ENCODE measurements around the gene GRIFIN. TPM values are rescaled to one million over a fixed set of nuclear protein-coding genes. Genes with fewer than 3 reads are reported as not detected.
A peak's percentile ranks its signal among the peaks of the same experiment; 100 is the strongest.

The GRIFIN gene
- total RNA-seq, 8 experiments from 2014 or later, result not detected

- ATAC-seq (replicated peaks in 6 of 8), result no peak
- Histone ChIP-seq H3K4me1 (replicated peaks in 1 of 2) (peaks cover 5 to 8% of the 10 kb centered on the region in 2 donors), H3K4me3 (no peak overlapping the region), H3K27ac (no peak overlapping the region)
- WGBS, 10 experiments, result 22 to 87% (median 71%) methylated on average over 2 to 13 of the region's 32 CpGs; no CpG with 5 or more reads in 5 of the 10 experiments
- in situ Hi-C loops (cut with MboI; ENCODE audit: low pct_unique_long_range_greater_than_20kb in 2 of 9, low sequenced_read_pairs in 9 of 9, unreplicated experiment in 9 of 9), result no loop called here
These were observed 25.7 kb downstream of the GRIFIN start for GRCh38 chr7:2450198-2451107.

- H3K4me1 ChIP-seq (replicated peaks in 1 of 2), result peaks cover 2% of the 10 kb centered on the region in 2 donors
- WGBS, 10 experiments, result 40 to 66% (median 63%) methylated on average over 1 to 4 of the region's 10 CpGs; no CpG with 5 or more reads in 7 of the 10 experiments
- no peak for ATAC-seq (replicated peaks in 6 of 8)
- no peak overlapping the region for H3K27ac ChIP-seq
- in situ Hi-C loops (cut with MboI; ENCODE audit: low pct_unique_long_range_greater_than_20kb in 2 of 9, low sequenced_read_pairs in 9 of 9, unreplicated experiment in 9 of 9), result no loop called here
- no peak overlapping the region for H3K4me3 ChIP-seq
These were observed 29.5 kb downstream of the GRIFIN start for GRCh38 chr7:2446676-2447075.

GRCh38 chr7:2445898-2446555 is 30.2 kb downstream of the GRIFIN start:
- whole genome bisulfite sequencing, 10 experiments, result 20 to 100% (median 90%) methylated on average over 1 to 8 of the region's 21 CpGs; no CpG with 5 or more reads in 1 of the 10 experiments
- Histone ChIP-seq H3K27ac (no peak overlapping the region), H3K4me1 (replicated peaks in 1 of 2) (peaks cover 2% of the 10 kb centered on the region in 2 donors), H3K4me3 (no peak overlapping the region)
- in situ Hi-C loops (cut with MboI; ENCODE audit: low pct_unique_long_range_greater_than_20kb in 2 of 9, low sequenced_read_pairs in 9 of 9, unreplicated experiment in 9 of 9), result no loop called here
- ATAC-seq (replicated peaks in 6 of 8), result peak in 2 of 8 experiments; percentile 9 to 52

- H3K27ac ChIP-seq, result no peak overlapping the region
- peaks cover 9 to 10% of the 10 kb centered on the region in 2 donors for H3K4me1 ChIP-seq (replicated peaks in 1 of 2)
- peak in 2 of 8 experiments; percentile 48 to 83 for ATAC-seq (replicated peaks in 6 of 8)
- no peak overlapping the region for H3K4me3 ChIP-seq
- in situ Hi-C loops (cut with MboI; ENCODE audit: low pct_unique_long_range_greater_than_20kb in 2 of 9, low sequenced_read_pairs in 9 of 9, unreplicated experiment in 9 of 9), result no loop called here
- 47 to 100% (median 91%) methylated on average over 2 to 6 of the region's 10 CpGs; no CpG with 5 or more reads in 2 of the 10 experiments for WGBS, 10 experiments
These were observed 31.2 kb downstream of the GRIFIN start for GRCh38 chr7:2445047-2445446.

- 0 to 42% (median 20%) methylated on average over 1 to 2 of the region's 3 CpGs; no CpG with 5 or more reads in 7 of the 10 experiments for WGBS, 10 experiments
- Histone ChIP-seq H3K27ac (no peak overlapping the region), H3K4me1 (replicated peaks in 1 of 2) (peaks cover 9 to 10% of the 10 kb centered on the region in 2 donors), H3K4me3 (no peak overlapping the region)
- peak in 2 of 8 experiments; percentile 54 to 75 for ATAC-seq (replicated peaks in 6 of 8)
- in situ Hi-C loops (cut with MboI; ENCODE audit: low pct_unique_long_range_greater_than_20kb in 2 of 9, low sequenced_read_pairs in 9 of 9, unreplicated experiment in 9 of 9), result no loop called here
These were observed 31.7 kb downstream of the GRIFIN start for GRCh38 chr7:2444476-2444875.

- Histone ChIP-seq H3K4me3 (no peak overlapping the region), H3K4me1 (replicated peaks in 1 of 2) (peaks cover 9 to 10% of the 10 kb centered on the region in 2 donors), H3K27ac (no peak overlapping the region)
- in situ Hi-C loops (cut with MboI; ENCODE audit: low pct_unique_long_range_greater_than_20kb in 2 of 9, low sequenced_read_pairs in 9 of 9, unreplicated experiment in 9 of 9), result no loop called here
- 70 to 100% (median 92%) methylated on average over 2 to 6 of the region's 9 CpGs; no CpG with 5 or more reads in 1 of the 10 experiments for WGBS, 10 experiments
- ATAC-seq (replicated peaks in 6 of 8), result no peak
These were observed 32.7 kb downstream of the GRIFIN start for GRCh38 chr7:2443491-2443890.

- Histone ChIP-seq H3K4me1 (replicated peaks in 1 of 2) (peaks cover 9 to 10% of the 10 kb centered on the region in 2 donors), H3K4me3 (no peak overlapping the region), H3K27ac (no peak overlapping the region)
- in situ Hi-C loops (cut with MboI; ENCODE audit: low pct_unique_long_range_greater_than_20kb in 2 of 9, low sequenced_read_pairs in 9 of 9, unreplicated experiment in 9 of 9), result no loop called here
- WGBS, 10 experiments, result 75 to 100% (median 96%) methylated on average over 1 to 4 of the region's 5 CpGs; no CpG with 5 or more reads in 2 of the 10 experiments
- ATAC-seq (replicated peaks in 6 of 8), result no peak
These were observed 34.7 kb downstream of the GRIFIN start for GRCh38 chr7:2441430-2442058.

GRCh38 chr7:2440608-2441245 is 35.5 kb downstream of the GRIFIN start:
- Histone ChIP-seq H3K4me1 (replicated peaks in 1 of 2) (peaks cover 9 to 10% of the 10 kb centered on the region in 2 donors), H3K27ac (peak overlapping the region in 1 of 2 donors; percentile 50), H3K4me3 (no peak overlapping the region)
- peak in 4 of 8 experiments; percentile 12 to 71 (median 29) for ATAC-seq (replicated peaks in 6 of 8)
- WGBS, 10 experiments, result 56 to 100% (median 71%) methylated on average over 1 to 15 of the region's 21 CpGs; no CpG with 5 or more reads in 4 of the 10 experiments
- in situ Hi-C loops (cut with MboI; ENCODE audit: low pct_unique_long_range_greater_than_20kb in 2 of 9, low sequenced_read_pairs in 9 of 9, unreplicated experiment in 9 of 9), result no loop called here

- Histone ChIP-seq H3K4me1 (replicated peaks in 1 of 2) (peaks cover 9 to 10% of the 10 kb centered on the region in 2 donors), H3K4me3 (no peak overlapping the region), H3K27ac (no peak overlapping the region)
- ATAC-seq (replicated peaks in 6 of 8), result no peak
- in situ Hi-C loops (cut with MboI; ENCODE audit: low pct_unique_long_range_greater_than_20kb in 2 of 9, low sequenced_read_pairs in 9 of 9, unreplicated experiment in 9 of 9), result no loop called here
- WGBS, 10 experiments, result 60 to 100% (median 89%) methylated on average over 1 to 4 of the region's 13 CpGs; no CpG with 5 or more reads in 4 of the 10 experiments
These were observed 37.4 kb downstream of the GRIFIN start for GRCh38 chr7:2438775-2439174.

GRCh38 chr7:2438186-2438585 is 38.0 kb downstream of the GRIFIN start:
- peaks cover 9 to 10% of the 10 kb centered on the region in 2 donors for H3K4me1 ChIP-seq (replicated peaks in 1 of 2)
- ATAC-seq (replicated peaks in 6 of 8), result no peak
- H3K27ac ChIP-seq, result no peak overlapping the region
- 0 to 100% (median 89%) methylated on average over 1 to 3 of the region's 7 CpGs; no CpG with 5 or more reads in 5 of the 10 experiments for WGBS, 10 experiments
- in situ Hi-C loops (cut with MboI; ENCODE audit: low pct_unique_long_range_greater_than_20kb in 2 of 9, low sequenced_read_pairs in 9 of 9, unreplicated experiment in 9 of 9), result no loop called here
- H3K4me3 ChIP-seq, result no peak overlapping the region

- ATAC-seq (replicated peaks in 6 of 8), result no peak
- H3K4me1 ChIP-seq (replicated peaks in 1 of 2), result peaks cover 9 to 10% of the 10 kb centered on the region in 2 donors
- no peak overlapping the region for H3K4me3 ChIP-seq
- in situ Hi-C loops (cut with MboI; ENCODE audit: low pct_unique_long_range_greater_than_20kb in 2 of 9, low sequenced_read_pairs in 9 of 9, unreplicated experiment in 9 of 9), result no loop called here
- WGBS, 10 experiments, result 55 to 90% (median 78%) methylated on average over 1 to 5 of the region's 16 CpGs; no CpG with 5 or more reads in 5 of the 10 experiments
- no peak overlapping the region for H3K27ac ChIP-seq
These were observed 38.6 kb downstream of the GRIFIN start for GRCh38 chr7:2437537-2438148.

GRCh38 chr7:2437136-2437535 is 39.1 kb downstream of the GRIFIN start:
- H3K4me1 ChIP-seq (replicated peaks in 1 of 2), result peaks cover 9 to 10% of the 10 kb centered on the region in 2 donors
- H3K27ac ChIP-seq, result no peak overlapping the region
- WGBS, 10 experiments, result 78 to 100% (median 90%) methylated on average over 1 to 7 of the region's 9 CpGs; no CpG with 5 or more reads in 2 of the 10 experiments
- in situ Hi-C loops (cut with MboI; ENCODE audit: low pct_unique_long_range_greater_than_20kb in 2 of 9, low sequenced_read_pairs in 9 of 9, unreplicated experiment in 9 of 9), result no loop called here
- no peak for ATAC-seq (replicated peaks in 6 of 8)
- H3K4me3 ChIP-seq, result no peak overlapping the region

Data from motor neuron (in vitro differentiated cells).